IPS DF 6.9 (cell line): ENCODE data around the gene TRMT61B.

Source experiments
- DNase-seq: peaks from one replicate; pipeline ENCODE4 v3.0.0-alpha.2; 2013; ENCODE audit warnings: low read depth, low spot score
- H3K27ac ChIP-seq: one replicate; pipeline ENCODE4 v1.5.1; 2013; ENCODE audit warnings: low read length, control low read depth
- H3K27me3 ChIP-seq: 2 replicates; pipeline ENCODE4 v1.6.1; 2013; ENCODE audit warnings: mild to moderate bottlenecking, low read length; ENCODE audit not compliant: control insufficient read depth, insufficient read depth
- H3K36me3 ChIP-seq: 2 replicates; pipeline ENCODE4 v1.6.1; 2013; ENCODE audit warnings: low read length; ENCODE audit not compliant: control insufficient read depth, insufficient read depth
- H3K4me1 ChIP-seq: 2 replicates; pipeline ENCODE4 v1.6.1; 2013; ENCODE audit warnings: low read length; ENCODE audit not compliant: control insufficient read depth, insufficient read depth
- H3K4me3 ChIP-seq: 2 replicates; pipeline ENCODE4 v1.5.1; 2013; ENCODE audit warnings: mild to moderate bottlenecking, low read length
- H3K9me3 ChIP-seq: 2 replicates; pipeline ENCODE4 v1.6.1; 2013; ENCODE audit warnings: low read length, inconsistent platforms; ENCODE audit not compliant: control insufficient read depth, insufficient read depth
- WGBS: extraction: QIAGEN DNeasy Blood & Tissue Kit; methylation state at CpG from one replicate; pipeline ENCODE4 v1.1.7; 2013; ENCODE audit warnings: mixed read lengths, missing lambda C conversion rate; ENCODE audit not compliant: insufficient read length, insufficient coverage; 5-methylcytosine and 5-hydroxymethylcytosine counted together

Gene TRMT61B

DNA sequence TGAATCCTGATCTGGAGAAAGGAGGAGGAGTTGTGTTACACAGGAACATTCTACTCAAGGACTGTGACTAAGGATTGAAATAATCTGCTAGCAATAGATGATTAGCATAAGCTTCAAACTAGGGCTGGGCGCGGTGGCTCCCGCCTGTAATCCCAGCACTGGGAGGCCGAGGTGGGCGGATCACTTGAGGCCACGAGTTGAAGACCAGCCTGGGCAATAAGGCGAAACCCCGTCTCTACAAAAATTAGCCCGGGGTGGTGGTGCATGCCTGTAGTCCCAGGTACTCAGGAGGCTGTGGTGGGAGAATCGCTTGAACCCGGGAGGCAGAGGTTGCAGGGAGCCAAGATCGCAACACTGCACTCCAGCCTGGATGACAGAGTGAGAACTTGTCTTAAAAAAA is 1.5 kb downstream of the TRMT61B start:
- no peaks in the 10 kb centered on the region for H3K4me1 ChIP-seq
- no peaks in the 10 kb centered on the region for H3K36me3 ChIP-seq
- H3K9me3 ChIP-seq: no peaks in the 10 kb centered on the region
- no peak for DNase-seq
- no peak overlapping the region for H3K4me3 ChIP-seq
- H3K27me3 ChIP-seq: no peaks in the 10 kb centered on the region
- no peak overlapping the region for H3K27ac ChIP-seq
- WGBS: no CpG with 5 or more reads among the region's 12 CpGs

DNA sequence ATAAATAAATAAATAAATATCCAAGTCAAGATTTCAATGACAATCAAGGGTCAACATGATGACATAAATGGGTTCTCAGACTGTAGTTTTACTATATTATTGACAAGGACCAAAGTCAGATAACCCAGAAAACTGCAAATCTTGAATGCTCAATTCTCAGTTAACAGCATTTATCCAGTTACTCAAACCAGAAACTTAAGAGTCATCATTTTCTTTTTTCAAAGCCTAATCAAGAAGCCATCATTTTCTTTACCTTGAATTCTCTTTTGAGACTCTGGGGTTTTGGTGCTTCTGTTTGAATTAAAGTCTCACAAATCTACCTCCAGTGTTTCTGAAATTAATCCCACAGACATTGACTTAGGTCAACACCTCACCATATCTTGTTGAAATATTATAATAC is 14.1 kb downstream of the TRMT61B start:
- no peaks in the 10 kb centered on the region for H3K27me3 ChIP-seq
- H3K36me3 ChIP-seq: no peaks in the 10 kb centered on the region; the same call in 1 of the 2 replicates
- no peak overlapping the region for H3K27ac ChIP-seq
- no peaks in the 10 kb centered on the region for H3K9me3 ChIP-seq
- no peaks in the 10 kb centered on the region for H3K4me1 ChIP-seq
- DNase-seq: no peak
- no peak overlapping the region for H3K4me3 ChIP-seq

GRCh38 chr2:28855193-28855592 is 14.9 kb downstream of the TRMT61B start:
- H3K4me3 ChIP-seq: no peak overlapping the region
- no peak overlapping the region for H3K27ac ChIP-seq
- WGBS: no CpG with 5 or more reads among the region's 1 CpG
- H3K4me1 ChIP-seq: no peaks in the 10 kb centered on the region
- H3K27me3 ChIP-seq: no peaks in the 10 kb centered on the region
- no peaks in the 10 kb centered on the region for H3K9me3 ChIP-seq
- no peaks in the 10 kb centered on the region for H3K36me3 ChIP-seq
- no peak for DNase-seq

GRCh38 chr2:28842042-28842441 is 28.1 kb downstream of the TRMT61B start:
- H3K36me3 ChIP-seq: no peaks in the 10 kb centered on the region
- no CpG with 5 or more reads among the region's 3 CpGs for WGBS
- no peaks in the 10 kb centered on the region for H3K27me3 ChIP-seq
- no peaks in the 10 kb centered on the region for H3K9me3 ChIP-seq
- H3K4me3 ChIP-seq: no peak overlapping the region
- H3K4me1 ChIP-seq: no peaks in the 10 kb centered on the region
- no peak overlapping the region for H3K27ac ChIP-seq
- DNase-seq: no peak

- no peaks in the 10 kb centered on the region for H3K27me3 ChIP-seq
- no peak overlapping the region for H3K4me3 ChIP-seq
- no peaks in the 10 kb centered on the region for H3K4me1 ChIP-seq
- no peaks in the 10 kb centered on the region for H3K9me3 ChIP-seq
- H3K36me3 ChIP-seq: no peaks in the 10 kb centered on the region
- H3K27ac ChIP-seq: no peak overlapping the region
- DNase-seq: no peak
- WGBS: no CpG with 5 or more reads among the region's 2 CpGs
Observed at GRCh38 chr2:28838971-28839370, 31.1 kb downstream of the TRMT61B start.

GRCh38 chr2:28835781-28836180 is 34.3 kb downstream of the TRMT61B start:
- Histone ChIP-seq H3K4me1 (no peaks in the 10 kb centered on the region), H3K4me3 (no peak overlapping the region), H3K27me3 (no peaks in the 10 kb centered on the region), H3K9me3 (no peaks in the 10 kb centered on the region), H3K27ac (no peak overlapping the region), H3K36me3 (no peaks in the 10 kb centered on the region)
- no CpG with 5 or more reads among the region's 2 CpGs for WGBS
- DNase-seq: no peak

- H3K27ac ChIP-seq: no peak overlapping the region
- no peaks in the 10 kb centered on the region for H3K9me3 ChIP-seq
- H3K4me3 ChIP-seq: no peak overlapping the region
- no peak for DNase-seq
- H3K4me1 ChIP-seq: no peaks in the 10 kb centered on the region
- WGBS: no CpG with 5 or more reads among the region's 2 CpGs
- no peaks in the 10 kb centered on the region for H3K27me3 ChIP-seq
- H3K36me3 ChIP-seq: no peaks in the 10 kb centered on the region
Observed at GRCh38 chr2:28833740-28834470, 36.2 kb downstream of the TRMT61B start.

GRCh38 chr2:28828382-28828781 is 41.7 kb downstream of the TRMT61B start:
- no CpG with 5 or more reads among the region's 2 CpGs for WGBS
- no peak for DNase-seq
- Histone ChIP-seq H3K9me3 (no peaks in the 10 kb centered on the region), H3K4me1 (no peaks in the 10 kb centered on the region), H3K27ac (no peak overlapping the region), H3K27me3 (no peaks in the 10 kb centered on the region), H3K4me3 (no peak overlapping the region), H3K36me3 (no peaks in the 10 kb centered on the region)

- DNase-seq: no peak
- H3K36me3 ChIP-seq: no peaks in the 10 kb centered on the region
- H3K27me3 ChIP-seq: no peaks in the 10 kb centered on the region
- no peaks in the 10 kb centered on the region for H3K4me1 ChIP-seq
- no peak overlapping the region for H3K27ac ChIP-seq
- no peak overlapping the region for H3K4me3 ChIP-seq
- H3K9me3 ChIP-seq: no peaks in the 10 kb centered on the region
Observed at GRCh38 chr2:28824870-28825269, 45.2 kb downstream of the TRMT61B start.

GRCh38 chr2:28824207-28824606 is 45.9 kb downstream of the TRMT61B start:
- Histone ChIP-seq H3K27ac (no peak overlapping the region), H3K4me1 (no peaks in the 10 kb centered on the region), H3K27me3 (no peaks in the 10 kb centered on the region), H3K36me3 (no peaks in the 10 kb centered on the region), H3K9me3 (no peaks in the 10 kb centered on the region), H3K4me3 (no peak overlapping the region)
- DNase-seq: no peak
- no CpG with 5 or more reads among the region's 2 CpGs for WGBS

GRCh38 chr2:28822036-28822435 is 48.1 kb downstream of the TRMT61B start:
- Histone ChIP-seq H3K9me3 (no peaks in the 10 kb centered on the region), H3K4me1 (no peaks in the 10 kb centered on the region), H3K4me3 (no peak overlapping the region), H3K27me3 (no peaks in the 10 kb centered on the region), H3K36me3 (no peaks in the 10 kb centered on the region), H3K27ac (no peak overlapping the region)
- DNase-seq: no peak
